ENCODE measurements around the gene GABRB3.

GABRB3 gene

GRCh38 chr15:26640601-26641000 is 132.3 kb downstream of the GABRB3 start:
- in situ Hi-C loops (cut with MboI; ENCODE audit: low pct_unique_long_range_greater_than_20kb, low sequenced_read_pairs, unreplicated experiment): no loop called here
- TF ChIP-seq CTCF (IDR thresholded peaks at IDR 0.05; ENCODE audit: extremely low read depth, insufficient read depth, missing control alignments): no peak
- DNase-seq (ENCODE audit: low spot score): no peak

- in situ Hi-C loops (cut with MboI; ENCODE audit: low pct_unique_long_range_greater_than_20kb, low sequenced_read_pairs, unreplicated experiment): no loop called here
- DNase-seq (ENCODE audit: low spot score): no peak
- no peak for TF ChIP-seq CTCF (IDR thresholded peaks at IDR 0.05; ENCODE audit: extremely low read depth, insufficient read depth, missing control alignments)
Observed at GRCh38 chr15:26639966-26640365, 132.9 kb downstream of the GABRB3 start.

- in situ Hi-C loops (cut with MboI; ENCODE audit: low pct_unique_long_range_greater_than_20kb, low sequenced_read_pairs, unreplicated experiment): no loop called here
- DNase-seq (ENCODE audit: low spot score): no peak
Observed at GRCh38 chr15:26635614-26636013, 137.3 kb downstream of the GABRB3 start.

GRCh38 chr15:26635105-26635504 is 137.8 kb downstream of the GABRB3 start:
- TF ChIP-seq CTCF (IDR thresholded peaks at IDR 0.05; ENCODE audit: extremely low read depth, insufficient read depth, missing control alignments): no peak
- in situ Hi-C loops (cut with MboI; ENCODE audit: low pct_unique_long_range_greater_than_20kb, low sequenced_read_pairs, unreplicated experiment): no loop called here
- DNase-seq (ENCODE audit: low spot score): no peak

More at GRCh38 chr15:26635614-26636013, 137.3 kb downstream of the GABRB3 start:
- TF ChIP-seq CTCF (IDR thresholded peaks at IDR 0.05; ENCODE audit: extremely low read depth, insufficient read depth, missing control alignments): no peak

- TF ChIP-seq CTCF (IDR thresholded peaks at IDR 0.05; ENCODE audit: extremely low read depth, insufficient read depth, missing control alignments): no peak
- DNase-seq (ENCODE audit: low spot score): no peak
- in situ Hi-C loops (cut with MboI; ENCODE audit: low pct_unique_long_range_greater_than_20kb, low sequenced_read_pairs, unreplicated experiment): no loop called here
Observed at GRCh38 chr15:26634319-26634718, 138.5 kb downstream of the GABRB3 start.

- no peak for TF ChIP-seq CTCF (IDR thresholded peaks at IDR 0.05; ENCODE audit: extremely low read depth, insufficient read depth, missing control alignments)
- no peak for DNase-seq (ENCODE audit: low spot score)
- in situ Hi-C loops (cut with MboI; ENCODE audit: low pct_unique_long_range_greater_than_20kb, low sequenced_read_pairs, unreplicated experiment): no loop called here
Observed at GRCh38 chr15:26632500-26632899, 140.4 kb downstream of the GABRB3 start.

GRCh38 chr15:26631894-26632293 is 141.0 kb downstream of the GABRB3 start:
- in situ Hi-C loops (cut with MboI; ENCODE audit: low pct_unique_long_range_greater_than_20kb, low sequenced_read_pairs, unreplicated experiment): no loop called here
- DNase-seq (ENCODE audit: low spot score): no peak
- TF ChIP-seq CTCF (IDR thresholded peaks at IDR 0.05; ENCODE audit: extremely low read depth, insufficient read depth, missing control alignments): no peak
